Prostate gland (tissue), 2 donors: ENCODE data around the gene NXPE2.

ENCODE experiments used
- POLR2A ChIP-seq: fragments of 450-650 bp; IDR thresholded peaks from one replicate; pipeline ENCODE4 v1.6.1; 2016; ENCODE audit warnings: antibody characterized with exemption, mild to moderate bottlenecking
- POLR2AphosphoS5 ChIP-seq: sonication (generic); formaldehyde crosslinking; IDR thresholded peaks from one replicate; pipeline ENCODE4 v1.6.1; 2017; ENCODE audit warnings: antibody characterized with exemption
- TF ChIP-seq, protein P1 (sequence below), 4 experiments: fragments of 200-600 bp in 2 of 4; fragments of 450-650 bp in 2 of 4; sonication (generic) in 2 of 4; IDR thresholded peaks; 1 replicate in 3 of 4; 2 replicates in 1 of 4; pipeline ENCODE4 v1.5.1; 2016 to 2019; ENCODE audit warnings: antibody characterized with exemption in 4 of 4, mild to moderate bottlenecking in 2 of 4, moderate library complexity in 2 of 4

DNA sequence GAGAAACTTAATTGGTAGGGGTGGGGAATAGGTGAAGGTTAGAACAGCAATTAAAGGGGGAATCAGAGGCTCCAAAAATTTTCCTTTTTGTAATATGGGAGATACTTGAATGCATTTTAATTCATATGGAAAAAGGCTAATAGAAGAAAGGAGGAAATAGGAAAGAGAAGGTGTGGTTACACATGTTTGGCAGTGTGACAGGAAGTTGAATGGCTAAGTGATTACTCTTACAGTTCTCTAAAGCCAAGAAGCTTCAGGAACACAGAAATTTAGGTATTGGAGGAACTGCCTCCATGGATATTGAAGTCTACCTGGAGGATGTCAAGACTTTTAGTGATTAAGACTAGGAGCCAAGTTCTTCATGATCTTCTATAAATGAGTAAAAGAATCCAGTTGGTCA lies 6.3 kb downstream of the NXPE2 start:
- TF ChIP-seq, protein P1, sequence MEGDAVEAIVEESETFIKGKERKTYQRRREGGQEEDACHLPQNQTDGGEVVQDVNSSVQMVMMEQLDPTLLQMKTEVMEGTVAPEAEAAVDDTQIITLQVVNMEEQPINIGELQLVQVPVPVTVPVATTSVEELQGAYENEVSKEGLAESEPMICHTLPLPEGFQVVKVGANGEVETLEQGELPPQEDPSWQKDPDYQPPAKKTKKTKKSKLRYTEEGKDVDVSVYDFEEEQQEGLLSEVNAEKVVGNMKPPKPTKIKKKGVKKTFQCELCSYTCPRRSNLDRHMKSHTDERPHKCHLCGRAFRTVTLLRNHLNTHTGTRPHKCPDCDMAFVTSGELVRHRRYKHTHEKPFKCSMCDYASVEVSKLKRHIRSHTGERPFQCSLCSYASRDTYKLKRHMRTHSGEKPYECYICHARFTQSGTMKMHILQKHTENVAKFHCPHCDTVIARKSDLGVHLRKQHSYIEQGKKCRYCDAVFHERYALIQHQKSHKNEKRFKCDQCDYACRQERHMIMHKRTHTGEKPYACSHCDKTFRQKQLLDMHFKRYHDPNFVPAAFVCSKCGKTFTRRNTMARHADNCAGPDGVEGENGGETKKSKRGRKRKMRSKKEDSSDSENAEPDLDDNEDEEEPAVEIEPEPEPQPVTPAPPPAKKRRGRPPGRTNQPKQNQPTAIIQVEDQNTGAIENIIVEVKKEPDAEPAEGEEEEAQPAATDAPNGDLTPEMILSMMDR (IDR thresholded peaks at IDR 0.05): no peak
- TF ChIP-seq POLR2AphosphoS5 (no peak), POLR2A (no peak)
